ENCODE measurements around the gene YIPF1. TPM values are rescaled to one million over a fixed set of nuclear protein-coding genes. Genes with fewer than 3 reads are reported as not detected.

Gene YIPF1
- total RNA-seq, 6 experiments from 2014 or later: 22.8 to 29.3 (median 26.8) TPM

DNA sequence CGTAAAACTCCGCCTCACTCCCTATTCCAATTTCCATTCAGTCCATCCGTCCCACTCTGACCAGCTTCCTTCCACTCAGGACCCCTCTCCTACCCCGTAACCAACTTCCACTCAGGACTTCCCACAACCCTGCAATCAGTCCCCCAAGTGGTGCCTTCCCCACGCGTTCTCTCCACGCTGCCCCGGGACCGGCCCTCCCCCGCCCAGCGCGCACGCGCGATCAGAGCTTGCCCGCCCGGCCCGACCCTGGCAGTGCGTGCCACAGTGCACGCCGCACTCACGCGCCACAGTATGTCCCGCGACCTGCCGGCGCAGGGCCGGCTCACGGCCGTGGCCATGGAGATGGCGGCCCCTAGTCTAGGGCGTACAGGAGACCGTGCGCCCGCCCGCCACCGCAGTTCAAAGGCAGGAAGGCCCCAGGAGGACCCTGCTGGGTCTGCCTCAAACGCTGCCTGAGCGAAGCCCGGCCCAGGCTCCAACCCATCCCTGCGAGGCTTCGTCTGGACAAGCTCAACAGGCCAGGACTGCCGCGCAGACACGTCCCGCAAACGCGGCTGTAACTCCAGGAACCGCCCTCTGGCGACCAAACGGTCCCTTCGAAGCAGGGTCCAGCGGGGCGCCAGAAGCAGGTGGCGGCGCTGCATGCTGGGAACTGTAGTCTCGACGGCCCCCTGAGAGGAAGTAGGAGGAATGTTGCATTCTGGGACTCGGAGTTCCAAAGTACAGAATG is 51.5 kb downstream of the YIPF1 start, which contains the start of gene NDC1:
Gene NDC1, minus strand, starts transcription at position 373 of the 730 bp plus-strand sequence. Its CDS starts 35 bp downstream, at position 338.
- TF ChIP-seq, protein P1, sequence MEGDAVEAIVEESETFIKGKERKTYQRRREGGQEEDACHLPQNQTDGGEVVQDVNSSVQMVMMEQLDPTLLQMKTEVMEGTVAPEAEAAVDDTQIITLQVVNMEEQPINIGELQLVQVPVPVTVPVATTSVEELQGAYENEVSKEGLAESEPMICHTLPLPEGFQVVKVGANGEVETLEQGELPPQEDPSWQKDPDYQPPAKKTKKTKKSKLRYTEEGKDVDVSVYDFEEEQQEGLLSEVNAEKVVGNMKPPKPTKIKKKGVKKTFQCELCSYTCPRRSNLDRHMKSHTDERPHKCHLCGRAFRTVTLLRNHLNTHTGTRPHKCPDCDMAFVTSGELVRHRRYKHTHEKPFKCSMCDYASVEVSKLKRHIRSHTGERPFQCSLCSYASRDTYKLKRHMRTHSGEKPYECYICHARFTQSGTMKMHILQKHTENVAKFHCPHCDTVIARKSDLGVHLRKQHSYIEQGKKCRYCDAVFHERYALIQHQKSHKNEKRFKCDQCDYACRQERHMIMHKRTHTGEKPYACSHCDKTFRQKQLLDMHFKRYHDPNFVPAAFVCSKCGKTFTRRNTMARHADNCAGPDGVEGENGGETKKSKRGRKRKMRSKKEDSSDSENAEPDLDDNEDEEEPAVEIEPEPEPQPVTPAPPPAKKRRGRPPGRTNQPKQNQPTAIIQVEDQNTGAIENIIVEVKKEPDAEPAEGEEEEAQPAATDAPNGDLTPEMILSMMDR (IDR thresholded peaks at IDR 0.05): peak; percentile 63
- H3K27me3 Mint-ChIP-seq (ENCODE audit: insufficient read depth): peaks cover 3% of the 10 kb centered on the region
- peak; percentile 94 for DNase-seq

DNA sequence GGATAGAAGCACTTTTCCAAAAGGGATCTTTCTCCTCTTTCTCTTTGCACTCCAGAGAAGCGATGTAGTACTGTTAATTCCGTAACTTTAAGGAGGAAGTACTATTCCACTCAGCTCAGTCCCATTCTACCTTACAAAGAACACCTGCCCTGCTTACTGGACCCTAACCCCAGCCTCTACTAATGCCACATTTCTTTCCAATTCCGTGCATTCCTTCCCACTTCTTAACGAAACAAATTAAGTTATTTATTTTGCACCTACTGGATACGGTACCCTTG is 52.0 kb downstream of the YIPF1 start:
- TF ChIP-seq, protein P1 (IDR thresholded peaks at IDR 0.05): no peak
- peak overlapping the region; percentile 93 for H3K4me3 Mint-ChIP-seq
- H3K4me1 Mint-ChIP-seq (ENCODE audit: low read depth): peaks cover 31% of the 10 kb centered on the region
- peaks cover 10% of the 10 kb centered on the region; the same call in 1 of the 2 replicates for H3K36me3 Mint-ChIP-seq (ENCODE audit: low read depth)
- peak overlapping the region; percentile 96 for H3K27ac Mint-ChIP-seq
- peaks cover 18% of the 10 kb centered on the region for H3K9me3 Mint-ChIP-seq
- H3K27me3 Mint-ChIP-seq (ENCODE audit: insufficient read depth): peaks cover 3% of the 10 kb centered on the region
- DNase-seq: peak; percentile 4

More for the DNA sequence above, 51.5 kb downstream of the YIPF1 start, which contains the start of gene NDC1:
- peak within 1 kb of the TSS; percentile 93 for H3K4me3 Mint-ChIP-seq
- peak within 1 kb of the TSS; percentile 96 for H3K27ac Mint-ChIP-seq
- peaks cover 31% of the 10 kb centered on the region for H3K4me1 Mint-ChIP-seq (ENCODE audit: low read depth)
- H3K36me3 Mint-ChIP-seq (ENCODE audit: low read depth): peaks cover 11% of the 10 kb centered on the region; the same call in 1 of the 2 replicates
- peaks cover 20% of the 10 kb centered on the region for H3K9me3 Mint-ChIP-seq

DNA sequence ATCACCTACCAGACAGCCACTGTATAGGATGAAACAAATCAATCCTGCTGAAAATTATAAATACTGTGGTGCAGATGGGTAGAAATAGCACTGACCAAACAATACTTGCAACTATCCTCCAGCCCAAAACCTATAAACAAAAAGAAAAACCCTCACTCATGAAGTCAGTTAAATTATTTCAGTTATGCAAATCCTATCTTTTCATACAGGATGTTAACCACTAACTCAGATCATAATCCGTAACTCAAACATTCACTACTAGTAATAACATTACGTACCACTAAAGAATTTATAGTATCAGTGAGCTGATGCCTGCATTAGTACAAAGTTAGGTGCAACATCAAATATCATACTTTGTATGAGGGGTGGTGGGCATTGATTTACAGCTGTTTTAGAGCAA is 54.1 kb downstream of the YIPF1 start:
- Mint-ChIP-seq H3K36me3 (ENCODE audit: low read depth) (no peaks in the 10 kb centered on the region; the same call in 1 of the 2 replicates), H3K27ac (peak overlapping the region; percentile 50), H3K4me3 (peak overlapping the region; percentile 60), H3K9me3 (no peaks in the 10 kb centered on the region; the same call in 1 of the 2 replicates), H3K27me3 (ENCODE audit: insufficient read depth) (peaks cover 1% of the 10 kb centered on the region), H3K4me1 (ENCODE audit: low read depth) (peaks cover 31% of the 10 kb centered on the region)
- TF ChIP-seq, protein P1 (IDR thresholded peaks at IDR 0.05): no peak; the same call in 1 of the 2 replicates
- DNase-seq: peak; percentile 41

DNA sequence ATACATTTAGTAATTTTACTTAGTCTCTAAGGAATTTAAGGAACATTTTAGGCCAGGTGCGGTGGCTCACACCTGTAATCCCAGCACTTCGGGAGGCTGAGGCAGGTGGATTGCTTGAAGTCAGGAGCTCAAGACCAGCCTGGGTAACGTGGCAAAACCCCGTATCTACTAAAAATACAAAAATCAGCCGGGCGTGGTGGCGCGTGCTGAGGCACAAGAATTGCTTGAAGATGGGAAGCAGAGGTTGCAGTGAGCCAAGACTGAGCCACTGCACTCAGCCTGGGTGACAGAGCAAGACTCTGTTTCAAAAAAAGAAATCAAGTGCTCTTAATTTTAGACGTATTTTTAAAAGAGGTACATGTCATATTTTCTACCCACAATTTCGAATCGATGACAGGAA is 54.8 kb downstream of the YIPF1 start:
- no peak overlapping the region for H3K4me3 Mint-ChIP-seq

DNA sequence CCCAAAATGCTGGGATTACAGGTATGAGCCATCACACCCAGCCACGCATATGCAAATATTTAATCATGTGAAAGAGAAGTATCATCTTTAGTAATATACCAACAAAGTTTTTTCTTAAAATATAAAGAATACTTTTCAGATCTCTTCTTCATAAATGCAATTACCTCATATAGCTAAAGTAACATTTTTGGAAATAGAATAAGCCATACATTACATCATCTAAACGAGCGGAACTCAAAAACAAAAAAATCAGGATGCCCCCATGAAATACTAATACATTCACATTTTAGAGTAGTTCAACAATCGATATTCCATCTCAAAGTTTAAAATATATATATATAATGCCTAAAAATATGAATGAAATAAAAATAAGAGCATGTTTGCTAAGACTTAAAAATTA is 56.2 kb downstream of the YIPF1 start:
- no peak overlapping the region for H3K27ac Mint-ChIP-seq

More for the DNA sequence above, 54.8 kb downstream of the YIPF1 start:
- DNase-seq: no peak
- Mint-ChIP-seq H3K9me3 (no peaks in the 10 kb centered on the region), H3K27me3 (ENCODE audit: insufficient read depth) (peaks cover 1% of the 10 kb centered on the region), H3K4me1 (ENCODE audit: low read depth) (peaks cover 31% of the 10 kb centered on the region), H3K36me3 (ENCODE audit: low read depth) (no peaks in the 10 kb centered on the region; the same call in 1 of the 2 replicates), H3K27ac (no peak overlapping the region)
- TF ChIP-seq, protein P1 (IDR thresholded peaks at IDR 0.05): no peak

More for the DNA sequence above, 56.2 kb downstream of the YIPF1 start:
- Mint-ChIP-seq H3K27me3 (ENCODE audit: insufficient read depth) (peaks cover 1% of the 10 kb centered on the region), H3K36me3 (ENCODE audit: low read depth) (no peaks in the 10 kb centered on the region; the same call in 1 of the 2 replicates), H3K4me1 (ENCODE audit: low read depth) (peaks cover 25% of the 10 kb centered on the region), H3K4me3 (no peak overlapping the region), H3K9me3 (no peaks in the 10 kb centered on the region)
- no peak for DNase-seq
- TF ChIP-seq, protein P1 (IDR thresholded peaks at IDR 0.05): no peak
